Psoas muscle (tissue), 8 donors: ENCODE measurements around the gene PPFIBP2. TPM values are rescaled to one million over a fixed set of nuclear protein-coding genes. Genes with fewer than 3 reads are reported as not detected.

Source experiments
- ATAC-seq, 4 donors: fragments of 200-7000 bp; cut with Tn5 transposase; one replicate each; pipeline ENCODE4 v1.9.1; 2020; ENCODE audit warnings: moderate library complexity in 3 of 4, mild to moderate bottlenecking in 2 of 4
- DNase-seq, 2 donors: peaks; one replicate each; pipeline ENCODE4 v3.0.0-alpha.2; 2020
- H3K27ac ChIP-seq: fragments of 200-600 bp; one replicate; pipeline ENCODE4 v1.8.0; 2022
- H3K27me3 ChIP-seq, 3 donors: fragments of 200-600 bp in 1 of 3; one replicate each; pipeline versions ENCODE4 v1.6.1 to v1.8.0; 2013 to 2022; ENCODE audit warnings: low read length in 2 of 3, mild to moderate bottlenecking in 2 of 3, moderate library complexity in 1 of 3; ENCODE audit not compliant: insufficient read depth in 3 of 3
- H3K36me3 ChIP-seq, 2 donors: fragments of 200-600 bp in 1 of 2; one replicate each; pipeline versions ENCODE4 v1.6.1 to v1.8.0; 2013 to 2022; ENCODE audit warnings: low read depth in 1 of 2, mild to moderate bottlenecking in 1 of 2, moderate library complexity in 1 of 2; ENCODE audit not compliant: insufficient read depth in 1 of 2
- H3K4me1 ChIP-seq: fragments of 200-600 bp; one replicate; pipeline ENCODE4 v1.8.0; 2022
- H3K4me3 ChIP-seq: fragments of 200-600 bp; one replicate; pipeline ENCODE4 v1.8.0; 2022; ENCODE audit warnings: mild to moderate bottlenecking
- H3K9me3 ChIP-seq: fragments of 200-600 bp; one replicate; pipeline ENCODE4 v1.8.0; 2022
- WGBS, 3 donors: extraction: QIAGEN DNeasy Blood & Tissue Kit; methylation state at CpG; one replicate each; pipeline versions ENCODE4 v1.1.6 to v1.1.7; 2013; 5-methylcytosine and 5-hydroxymethylcytosine counted together
- intact Hi-C, 2 donors: fragments of 100-400 bp; cut with DNase I; formaldehyde crosslinking; loops; one replicate each; pipeline versions ENCODE4 v1.11.0 to v1.14.2; 2022
- polyA plus RNA-seq, 3 donors: library from polyadenylated mRNA; stranded (reverse); fragments of 200-250 nt; gene quantifications; one replicate each; pipeline ENCODE4 v1.2.3, GENCODE V29; 2013
- total RNA-seq, 4 donors: library from RNA; stranded (reverse); fragmentation: NEBNext Ultra II Directional in 2 of 4; extraction: Animal tissue kit (Norgen Biotek cat#: 25700) in 2 of 4; gene quantifications; one replicate each; pipeline versions ENCODE4 v1.2.1 to v1.2.4, GENCODE V29; 2021 to 2023
- TF ChIP-seq, protein P1 (sequence below): fragments of 200-600 bp; IDR thresholded peaks from one replicate; pipeline ENCODE4 v1.8.0; 2022; ENCODE audit warnings: antibody characterized with exemption
- donor health status: healthy with polysubstance abuse.
- donor health status: DM: no; HTN: no; CAD: no; lungs with moderate emphysema.
- donor health status: Bipolar disorder and iron deficiency.
- donor health status: healthy.
- donor health status: DM: yes; HTN: yes; CAD: no.
- donor health status: DM: no; HTN: no; CAD: no.
- donor health status: DM: no; HTN: no; CAD: no.
- donor health status: DM: yes; HTN: yes; CAD: no.

Gene PPFIBP2
- total and polyA plus RNA-seq, 7 donors, result 7.4 to 54.8 (median 19.7) TPM

DNA sequence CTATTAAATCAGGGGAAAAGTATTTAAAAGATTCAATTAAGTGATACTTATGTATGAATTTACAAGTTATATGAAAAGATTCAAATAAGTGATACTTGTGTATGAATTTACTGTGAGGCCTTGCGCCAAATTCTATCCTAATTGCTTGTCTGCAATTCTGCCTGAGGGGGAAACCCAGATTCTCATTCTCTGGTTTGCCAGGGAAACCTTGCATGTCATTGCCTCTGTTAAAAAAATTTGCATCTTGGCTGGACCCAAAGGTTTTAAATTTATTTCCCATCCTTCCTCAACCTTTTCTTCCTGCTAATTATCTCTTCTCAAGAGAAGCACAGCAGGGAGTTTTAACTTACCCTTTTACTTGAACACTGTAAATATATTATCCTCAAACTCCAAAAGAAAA is 14.7 kb upstream of the PPFIBP2 start:
- ATAC-seq (no peak), DNase-seq (no peak)
- Histone ChIP-seq H3K36me3 (peaks cover 0 to 20% of the 10 kb centered on the region in 2 donors), H3K4me1 (no peaks in the 10 kb centered on the region), H3K27ac (no peak overlapping the region), H3K4me3 (no peak overlapping the region), H3K27me3 (no peaks in the 10 kb centered on the region), H3K9me3 (no peaks in the 10 kb centered on the region)
- intact Hi-C loops, result no loop called here
- 97 to 100% (median 99%) methylated on average over 1 of the region's 1 CpG for WGBS, 3 donors
- TF ChIP-seq, protein P1, sequence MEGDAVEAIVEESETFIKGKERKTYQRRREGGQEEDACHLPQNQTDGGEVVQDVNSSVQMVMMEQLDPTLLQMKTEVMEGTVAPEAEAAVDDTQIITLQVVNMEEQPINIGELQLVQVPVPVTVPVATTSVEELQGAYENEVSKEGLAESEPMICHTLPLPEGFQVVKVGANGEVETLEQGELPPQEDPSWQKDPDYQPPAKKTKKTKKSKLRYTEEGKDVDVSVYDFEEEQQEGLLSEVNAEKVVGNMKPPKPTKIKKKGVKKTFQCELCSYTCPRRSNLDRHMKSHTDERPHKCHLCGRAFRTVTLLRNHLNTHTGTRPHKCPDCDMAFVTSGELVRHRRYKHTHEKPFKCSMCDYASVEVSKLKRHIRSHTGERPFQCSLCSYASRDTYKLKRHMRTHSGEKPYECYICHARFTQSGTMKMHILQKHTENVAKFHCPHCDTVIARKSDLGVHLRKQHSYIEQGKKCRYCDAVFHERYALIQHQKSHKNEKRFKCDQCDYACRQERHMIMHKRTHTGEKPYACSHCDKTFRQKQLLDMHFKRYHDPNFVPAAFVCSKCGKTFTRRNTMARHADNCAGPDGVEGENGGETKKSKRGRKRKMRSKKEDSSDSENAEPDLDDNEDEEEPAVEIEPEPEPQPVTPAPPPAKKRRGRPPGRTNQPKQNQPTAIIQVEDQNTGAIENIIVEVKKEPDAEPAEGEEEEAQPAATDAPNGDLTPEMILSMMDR, result no peak

DNA sequence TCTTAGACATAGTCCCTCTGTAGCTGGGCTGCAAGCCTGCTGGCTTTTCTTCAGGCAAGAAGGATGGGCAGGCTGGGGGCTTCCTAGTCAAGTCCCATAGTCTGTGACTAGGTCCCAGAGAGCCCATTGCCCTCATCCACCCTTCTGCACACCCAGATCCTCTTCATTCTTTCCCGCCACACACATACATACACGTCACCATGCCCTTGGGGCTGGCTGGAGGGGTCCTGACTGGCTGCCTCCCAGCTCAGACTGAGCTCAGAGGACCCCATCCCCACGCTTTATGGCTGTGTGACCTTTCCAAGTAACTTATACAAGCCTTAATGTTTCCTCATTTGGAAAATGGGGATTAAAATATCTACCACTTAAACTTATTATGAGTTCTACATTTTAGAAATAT is 13.5 kb upstream of the PPFIBP2 start:
- Histone ChIP-seq H3K4me3 (no peak overlapping the region), H3K27me3 (no peaks in the 10 kb centered on the region), H3K27ac (no peak overlapping the region), H3K9me3 (no peaks in the 10 kb centered on the region), H3K4me1 (no peaks in the 10 kb centered on the region), H3K36me3 (peaks cover 0 to 26% of the 10 kb centered on the region in 2 donors)
- TF ChIP-seq, protein P1, result no peak
- ATAC-seq (no peak), DNase-seq (no peak)
- intact Hi-C loops, result no loop called here
- 97 to 98% (median 97%) methylated on average over 3 of the region's 3 CpGs for WGBS, 3 donors

DNA sequence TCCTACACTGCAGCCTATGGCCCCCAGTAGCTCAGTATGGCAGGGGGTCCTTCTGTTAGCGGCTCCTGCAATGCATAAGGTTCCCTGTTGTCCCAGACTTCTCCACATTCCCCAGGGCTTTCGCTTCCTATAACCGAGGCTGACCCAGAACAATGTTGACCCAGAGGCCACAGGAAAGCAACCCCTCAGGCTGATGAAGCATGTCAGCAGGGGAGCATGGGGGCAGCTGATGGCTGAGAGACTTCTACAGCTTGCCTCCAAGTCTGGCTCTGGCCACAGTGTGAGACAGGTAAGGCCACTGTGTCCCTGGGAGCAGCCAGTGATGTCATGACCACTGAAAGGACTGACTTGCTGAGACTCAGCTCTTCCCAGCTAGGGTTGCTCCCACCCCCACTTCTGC is 12.5 kb upstream of the PPFIBP2 start:
- no peaks in the 10 kb centered on the region for H3K4me1 ChIP-seq
- no peaks in the 10 kb centered on the region for H3K27me3 ChIP-seq
- H3K36me3 ChIP-seq, result peaks cover 0 to 26% of the 10 kb centered on the region in 2 donors
- intact Hi-C loops, result no loop called here
- ATAC-seq (no peak), DNase-seq (no peak)
- no peak overlapping the region for H3K4me3 ChIP-seq
- H3K27ac ChIP-seq, result no peak overlapping the region
- WGBS, 3 donors, result 74 to 81% (median 79%) methylated on average over 3 of the region's 3 CpGs
- H3K9me3 ChIP-seq, result no peaks in the 10 kb centered on the region
- TF ChIP-seq, protein P1, result no peak

DNA sequence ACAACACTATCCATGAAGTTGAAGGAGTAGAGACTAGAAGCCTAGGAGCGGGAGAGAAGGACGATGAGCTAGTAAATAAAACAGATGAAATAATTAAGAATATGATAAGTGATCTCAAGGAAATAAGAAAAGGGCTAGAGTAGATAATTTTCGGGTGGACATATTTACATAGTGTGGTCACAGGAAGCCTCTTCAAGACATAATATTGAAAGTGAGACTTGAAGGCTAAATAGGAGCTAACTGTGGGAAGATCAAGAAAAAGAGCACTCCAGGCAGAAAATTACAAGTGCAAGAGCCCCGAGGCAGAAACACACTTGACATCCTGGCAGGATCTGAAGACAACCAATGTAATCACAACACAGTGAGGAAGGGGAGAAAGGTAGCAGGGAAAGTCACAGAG is 11.9 kb upstream of the PPFIBP2 start:
- DNase-seq (no peak), ATAC-seq (no peak)
- H3K4me3 ChIP-seq, result no peak overlapping the region
- TF ChIP-seq, protein P1, result no peak
- H3K36me3 ChIP-seq, result peaks cover 0 to 26% of the 10 kb centered on the region in 2 donors
- H3K9me3 ChIP-seq, result no peaks in the 10 kb centered on the region
- no peaks in the 10 kb centered on the region for H3K4me1 ChIP-seq
- intact Hi-C loops, result no loop called here
- H3K27ac ChIP-seq, result no peak overlapping the region
- WGBS, 3 donors, result 84 to 90% (median 89%) methylated on average over 4 of the region's 4 CpGs
- no peaks in the 10 kb centered on the region for H3K27me3 ChIP-seq

DNA sequence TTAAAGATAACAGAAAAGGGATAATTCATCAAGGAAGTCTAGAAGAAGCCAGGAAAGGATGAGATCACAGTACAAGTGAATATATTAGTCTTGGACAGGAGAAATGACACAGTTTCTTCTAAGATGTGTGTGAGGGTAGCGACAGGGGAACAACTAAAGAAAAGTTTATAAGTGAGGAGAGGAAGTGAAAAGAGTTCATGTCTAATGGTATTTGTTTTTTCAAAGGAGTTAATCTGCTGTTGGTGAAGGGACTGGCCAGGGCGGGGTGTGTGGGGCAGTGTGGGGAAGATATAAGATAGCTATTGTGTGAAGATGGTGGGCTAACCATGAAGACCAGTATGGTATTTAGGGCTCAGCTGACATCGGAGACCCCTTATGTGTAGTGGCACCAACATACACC is 7.6 kb upstream of the PPFIBP2 start:
- no peak for ATAC-seq
- Histone ChIP-seq H3K9me3 (no peaks in the 10 kb centered on the region), H3K27me3 (no peaks in the 10 kb centered on the region), H3K4me3 (no peak overlapping the region), H3K36me3 (peaks cover 0 to 21% of the 10 kb centered on the region in 2 donors), H3K27ac (no peak overlapping the region), H3K4me1 (peaks cover 9% of the 10 kb centered on the region)
- DNase-seq, result no peak
- TF ChIP-seq, protein P1, result no peak
- WGBS, 3 donors, result 94 to 96% (median 96%) methylated on average over 3 of the region's 3 CpGs
- intact Hi-C loops, result no loop called here
